GM08714 (cell line): ENCODE data around the gene ATRNL1.

Source experiments
- H3K4me3 ChIP-seq: fragments of 200-500 bp; sonication (Bioruptor generic); 2 replicates; pipeline ENCODE4 v1.5.1; 2014; ENCODE audit warnings: mild to moderate bottlenecking, low read length, inconsistent platforms
- ZNF274 ChIP-seq: IDR thresholded peaks from 2 replicates; pipeline ENCODE4 v1.6.1; 2012; ENCODE audit warnings: mild to moderate bottlenecking, low read depth, low read length

ATRNL1 gene

GRCh38 chr10:115638246-115638645, 545.1 kb downstream of the ATRNL1 start:
- no peak for TF ChIP-seq ZNF274
- H3K4me3 ChIP-seq: no peak overlapping the region

- no peak overlapping the region for H3K4me3 ChIP-seq
These were observed 556.1 kb downstream of the ATRNL1 start for GRCh38 chr10:115649217-115649616.

GRCh38 chr10:115653473-115653872, 560.3 kb downstream of the ATRNL1 start:
- no peak overlapping the region for H3K4me3 ChIP-seq
- no peak for TF ChIP-seq ZNF274

More at GRCh38 chr10:115649217-115649616, 556.1 kb downstream of the ATRNL1 start:
- TF ChIP-seq ZNF274: no peak

- no peak for TF ChIP-seq ZNF274
- H3K4me3 ChIP-seq: no peak overlapping the region
These were observed 561.8 kb downstream of the ATRNL1 start for GRCh38 chr10:115654961-115655360.

- no peak for TF ChIP-seq ZNF274
- H3K4me3 ChIP-seq: no peak overlapping the region
These were observed 564.1 kb downstream of the ATRNL1 start for GRCh38 chr10:115657161-115657860.

GRCh38 chr10:115659616-115660015, 566.5 kb downstream of the ATRNL1 start:
- no peak overlapping the region for H3K4me3 ChIP-seq
- no peak for TF ChIP-seq ZNF274

- TF ChIP-seq ZNF274: no peak
- no peak overlapping the region for H3K4me3 ChIP-seq
These were observed 567.2 kb downstream of the ATRNL1 start for GRCh38 chr10:115660391-115660790.

- H3K4me3 ChIP-seq: no peak overlapping the region
- no peak for TF ChIP-seq ZNF274
These were observed 569.3 kb downstream of the ATRNL1 start for GRCh38 chr10:115662422-115662821.

- no peak for TF ChIP-seq ZNF274
- H3K4me3 ChIP-seq: no peak overlapping the region
These were observed 572.4 kb downstream of the ATRNL1 start for GRCh38 chr10:115665549-115665948.

GRCh38 chr10:115674496-115674895, 581.3 kb downstream of the ATRNL1 start:
- H3K4me3 ChIP-seq: no peak overlapping the region
- no peak for TF ChIP-seq ZNF274

- no peak for TF ChIP-seq ZNF274
- no peak overlapping the region for H3K4me3 ChIP-seq
These were observed 603.6 kb downstream of the ATRNL1 start for GRCh38 chr10:115696747-115697146.

- no peak overlapping the region for H3K4me3 ChIP-seq
- TF ChIP-seq ZNF274: no peak
These were observed 612.9 kb downstream of the ATRNL1 start for GRCh38 chr10:115706026-115706425.

- H3K4me3 ChIP-seq: no peak overlapping the region
- no peak for TF ChIP-seq ZNF274
These were observed 613.4 kb downstream of the ATRNL1 start for GRCh38 chr10:115706488-115707076.

- no peak overlapping the region for H3K4me3 ChIP-seq
- TF ChIP-seq ZNF274: no peak
These were observed 617.0 kb downstream of the ATRNL1 start for GRCh38 chr10:115710136-115710535.

- H3K4me3 ChIP-seq: no peak overlapping the region
- no peak for TF ChIP-seq ZNF274
These were observed 618.1 kb downstream of the ATRNL1 start for GRCh38 chr10:115711306-115711705.

GRCh38 chr10:115720121-115720520, 627.0 kb downstream of the ATRNL1 start:
- TF ChIP-seq ZNF274: no peak
- H3K4me3 ChIP-seq: no peak overlapping the region

GRCh38 chr10:115727129-115727528, 634.0 kb downstream of the ATRNL1 start:
- TF ChIP-seq ZNF274: no peak
- no peak overlapping the region for H3K4me3 ChIP-seq
